ENCODE data around the gene ARHGEF12.

Gene ARHGEF12

DNA sequence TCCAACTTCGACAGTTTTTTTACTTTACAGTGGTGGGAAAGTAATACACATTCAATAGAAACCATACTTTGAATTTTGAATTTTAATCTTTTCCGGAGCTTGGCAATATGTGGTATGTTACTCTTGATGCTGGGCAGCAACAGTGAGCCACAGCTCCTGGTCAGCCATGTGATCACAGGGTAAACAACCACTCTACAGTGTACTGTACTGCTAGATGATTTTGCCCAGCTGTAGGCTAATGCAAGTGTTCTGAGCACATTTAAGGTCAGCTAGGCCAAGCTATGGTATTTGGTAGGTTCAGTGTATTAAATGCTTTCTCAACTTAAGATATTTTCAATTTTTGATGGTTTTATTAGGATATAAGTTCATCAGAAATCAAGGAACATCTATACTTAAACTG, 126.6 kb downstream of the ARHGEF12 start:
- no peak for TF ChIP-seq CTCF (IDR thresholded peaks at IDR 0.05; ENCODE audit: low read depth, low read length)
- no peak overlapping the region for H3K4me3 ChIP-seq (ENCODE audit: low read depth, low read length)

DNA sequence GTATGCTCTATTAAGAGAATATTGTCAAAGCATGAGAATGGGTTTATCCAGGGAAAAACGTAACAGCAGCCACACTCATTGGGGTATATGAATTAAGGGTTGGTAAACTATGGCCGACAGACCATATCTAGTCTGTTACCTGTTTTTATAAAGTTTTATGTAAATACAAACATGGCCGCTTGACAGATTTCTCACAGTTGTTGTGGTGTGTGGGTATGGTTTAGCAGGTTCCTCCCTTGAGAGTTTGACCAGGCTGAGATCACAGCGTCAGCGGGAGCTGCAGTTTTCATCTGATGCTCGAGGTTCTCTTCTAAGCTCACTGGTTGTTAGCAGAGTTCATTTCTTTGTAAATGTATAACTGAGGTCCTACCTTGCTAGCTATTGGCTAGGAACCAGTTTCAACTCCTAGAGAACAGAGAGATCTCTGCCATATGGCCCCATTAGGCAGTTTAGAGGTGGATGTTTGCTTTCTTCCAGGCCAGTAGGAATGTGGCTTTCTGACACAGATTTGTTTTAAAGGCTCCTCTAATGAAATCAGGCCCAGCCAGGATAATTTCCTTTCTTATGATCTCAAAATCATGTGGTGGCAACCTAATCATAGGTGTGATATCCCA, 129.8 kb downstream of the ARHGEF12 start:
- no peak overlapping the region for H3K4me3 ChIP-seq (ENCODE audit: low read depth, low read length)
- no peak for TF ChIP-seq CTCF (IDR thresholded peaks at IDR 0.05; ENCODE audit: low read depth, low read length)

GRCh38 chr11:120467627-120468026, 131.4 kb downstream of the ARHGEF12 start:
- TF ChIP-seq CTCF (IDR thresholded peaks at IDR 0.05; ENCODE audit: low read depth, low read length) = no peak

DNA sequence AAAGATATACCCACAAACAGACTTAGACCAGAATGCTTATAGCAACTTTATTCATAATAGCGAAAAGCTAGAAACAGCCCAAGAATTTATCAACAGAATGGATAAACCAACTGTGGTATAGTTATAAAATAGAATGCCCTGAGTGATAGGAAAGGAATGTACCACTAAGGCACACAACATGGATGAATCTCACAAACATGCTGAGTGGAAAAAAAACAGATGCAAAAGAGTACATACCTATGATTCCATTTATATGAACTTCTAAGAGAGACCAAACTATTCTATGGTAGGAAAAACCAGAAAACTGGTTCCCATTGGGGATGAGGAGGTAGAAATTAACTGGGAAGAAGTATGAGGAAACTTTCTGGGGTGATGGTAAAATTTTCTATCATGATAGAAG, 134.9 kb downstream of the ARHGEF12 start:
- no peak overlapping the region for H3K4me3 ChIP-seq (ENCODE audit: low read depth, low read length)
- TF ChIP-seq CTCF (IDR thresholded peaks at IDR 0.05; ENCODE audit: low read depth, low read length) = no peak

More at GRCh38 chr11:120467627-120468026, 131.4 kb downstream of the ARHGEF12 start:
- no peak overlapping the region for H3K4me3 ChIP-seq (ENCODE audit: low read depth, low read length)

- no peak overlapping the region for H3K4me3 ChIP-seq (ENCODE audit: low read depth, low read length)
- TF ChIP-seq CTCF (IDR thresholded peaks at IDR 0.05; ENCODE audit: low read depth, low read length) = no peak
Measured at GRCh38 chr11:120471994-120472393, 135.8 kb downstream of the ARHGEF12 start.

- no peak for TF ChIP-seq CTCF (IDR thresholded peaks at IDR 0.05; ENCODE audit: low read depth, low read length)
- H3K4me3 ChIP-seq (ENCODE audit: low read depth, low read length) = no peak overlapping the region
Measured at GRCh38 chr11:120473503-120473902, 137.3 kb downstream of the ARHGEF12 start.

GRCh38 chr11:120482149-120482548, 145.9 kb downstream of the ARHGEF12 start:
- TF ChIP-seq CTCF (IDR thresholded peaks at IDR 0.05; ENCODE audit: low read depth, low read length) = no peak
- no peak overlapping the region for H3K4me3 ChIP-seq (ENCODE audit: low read depth, low read length)

Data from WI38 (cell line).